ENCODE data around the gene MFSD2B.

- TF ChIP-seq CTCF (IDR thresholded peaks at IDR 0.05) (no peak), EZH2phosphoT487 (IDR thresholded peaks at IDR 0.05) (no peak), EZH2 (IDR thresholded peaks at IDR 0.05) (no peak)
These were observed 2.8 kb downstream of the MFSD2B start for GRCh38 chr2:24012521-24013188.
